Neural progenitor cell (in vitro differentiated cells): ENCODE results near the gene RTL10.

Source experiments
- CTCF ChIP-seq: fragments of 200-600 bp; sonication (generic); IDR thresholded peaks from 2 replicates; pipeline ENCODE4 v1.5.1; 2017; ENCODE audit warnings: antibody characterized with exemption, mild to moderate bottlenecking
- EZH2 ChIP-seq: fragments of 200-600 bp; sonication (generic); IDR thresholded peaks from 2 replicates; pipeline ENCODE4 v1.6.1; 2017; ENCODE audit warnings: antibody characterized with exemption, mild to moderate bottlenecking, moderate library complexity
- EZH2phosphoT487 ChIP-seq: fragments of 200-600 bp; sonication (generic); IDR thresholded peaks from 2 replicates; pipeline ENCODE4 v1.6.1; 2017; ENCODE audit warnings: antibody characterized with exemption

DNA sequence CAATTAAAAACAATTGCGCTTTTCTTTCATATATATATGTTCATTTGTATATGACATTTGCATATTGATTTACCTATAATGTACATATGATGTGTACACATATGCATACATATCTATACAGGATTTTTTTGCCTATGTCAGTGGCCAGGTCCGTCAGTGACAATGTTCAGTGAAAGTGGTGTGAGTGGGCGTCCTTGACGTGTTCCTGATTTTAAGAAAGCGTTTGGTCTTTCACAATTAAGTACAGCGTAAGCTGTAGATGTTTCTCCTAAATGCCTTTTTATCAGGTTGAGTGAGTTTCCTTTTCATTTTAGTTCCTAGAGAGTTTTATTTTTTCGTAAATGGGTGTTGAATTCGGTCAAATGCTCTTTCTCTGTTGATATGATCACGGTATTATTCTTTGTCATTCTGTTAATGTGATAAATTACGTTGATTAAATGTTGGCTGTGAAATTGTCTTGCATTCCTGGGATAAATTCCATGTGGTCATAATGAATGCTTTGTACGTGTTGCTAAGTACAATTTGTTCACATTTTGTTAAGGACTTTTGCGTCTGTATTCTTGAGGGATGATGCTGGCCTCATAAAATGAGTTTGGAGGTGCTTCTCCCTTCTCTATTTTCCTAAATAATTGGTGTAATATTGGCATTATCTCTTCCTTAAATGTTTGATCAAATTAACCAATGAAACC is 10.6 kb upstream of the RTL10 start:
- TF ChIP-seq CTCF (no peak), EZH2phosphoT487 (no peak), EZH2 (no peak)
